ENCODE measurements around the gene PSMD6.

Gene PSMD6

DNA sequence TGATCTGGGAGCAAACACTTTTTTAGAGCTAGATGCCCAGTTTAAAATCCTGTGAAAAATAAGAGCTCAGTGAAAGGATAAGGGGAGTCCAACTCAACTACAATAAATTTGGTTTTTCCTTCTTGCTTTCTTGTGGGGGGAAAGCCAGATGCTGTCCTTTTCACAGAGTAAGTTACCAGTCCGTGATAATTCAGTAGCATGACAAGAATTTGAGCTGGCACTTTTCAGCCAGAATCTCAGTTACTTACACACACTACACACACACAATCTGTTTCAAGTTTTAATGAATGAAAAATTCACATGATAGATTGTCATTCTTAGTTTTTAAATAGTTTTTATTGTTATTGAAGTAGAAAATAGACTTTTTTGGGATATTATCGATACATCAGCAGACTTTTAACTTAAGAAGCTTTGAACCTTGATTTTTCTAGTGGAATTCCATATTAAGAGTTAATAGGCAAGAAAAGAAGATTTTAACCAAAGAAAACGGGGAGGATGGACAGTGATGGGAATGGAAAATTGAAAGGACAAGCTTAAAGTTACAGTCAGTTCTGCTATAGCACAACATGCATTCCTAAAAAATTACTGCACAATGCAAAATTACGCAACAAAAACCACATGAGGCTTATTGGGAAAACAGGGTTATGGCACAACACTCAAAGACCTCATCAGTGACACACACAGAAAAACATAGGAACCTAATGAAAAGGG lies 47.0 kb downstream of the PSMD6 start:
- DNase-seq: no peak

DNA sequence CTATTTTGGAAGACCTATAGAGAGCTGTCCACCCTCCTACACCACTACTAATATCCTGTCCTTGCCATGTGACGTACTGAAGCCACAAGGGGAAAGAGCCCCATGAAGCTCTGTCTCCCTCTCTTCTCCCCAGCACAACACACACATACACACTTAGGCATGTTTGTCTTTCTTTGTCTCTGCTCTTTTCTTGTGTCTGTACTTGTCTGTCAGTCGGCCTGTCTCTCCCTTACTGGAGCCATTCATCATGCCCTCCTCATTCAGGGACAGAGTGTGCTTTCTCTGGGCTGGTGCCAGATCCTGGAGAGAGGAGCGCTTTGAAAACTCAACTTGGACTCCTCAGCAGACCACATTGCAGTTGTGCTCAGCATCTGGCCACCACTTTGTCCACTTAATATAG lies 47.6 kb downstream of the PSMD6 start:
- peak; percentile 67 for DNase-seq

DNA sequence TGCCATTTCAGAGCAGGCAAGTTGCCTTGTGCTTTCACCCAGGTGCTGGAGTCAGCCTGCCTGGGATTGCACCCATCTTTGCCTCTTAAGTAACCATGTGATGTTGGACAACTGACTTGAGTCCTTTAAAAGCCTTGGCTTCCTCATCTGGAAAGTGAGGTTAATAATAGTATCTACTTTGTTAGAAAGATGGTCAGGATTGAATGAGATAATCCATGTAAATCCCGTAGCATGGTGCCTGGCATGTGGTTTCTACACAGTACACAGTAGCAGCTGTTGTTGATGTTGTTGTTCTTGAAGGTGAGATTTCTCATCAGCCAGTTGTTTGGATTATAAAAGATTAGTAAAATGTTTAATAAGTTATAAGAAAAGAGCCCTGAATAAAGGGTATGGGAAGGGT lies 48.8 kb downstream of the PSMD6 start:
- DNase-seq: no peak

DNA sequence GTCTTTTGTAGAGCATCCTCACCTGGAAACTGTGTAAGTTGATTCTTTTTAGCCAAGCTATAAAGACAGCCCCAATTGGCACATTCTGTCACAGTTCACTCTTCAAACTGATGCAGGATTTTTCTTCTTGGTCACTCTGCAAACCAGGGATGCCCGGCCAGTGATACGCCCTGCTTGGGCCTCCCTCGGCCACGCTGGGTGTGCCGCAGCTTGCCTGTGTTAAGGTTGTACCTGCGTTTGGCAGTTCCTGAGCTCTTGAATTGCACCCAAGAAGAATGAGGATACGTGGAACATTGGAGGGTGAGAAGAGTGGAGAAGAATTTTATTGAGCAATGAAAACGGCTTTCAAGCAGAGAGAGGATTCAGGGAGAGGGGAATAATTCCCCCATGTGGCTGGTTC lies 49.9 kb downstream of the PSMD6 start:
- DNase-seq: no peak

DNA sequence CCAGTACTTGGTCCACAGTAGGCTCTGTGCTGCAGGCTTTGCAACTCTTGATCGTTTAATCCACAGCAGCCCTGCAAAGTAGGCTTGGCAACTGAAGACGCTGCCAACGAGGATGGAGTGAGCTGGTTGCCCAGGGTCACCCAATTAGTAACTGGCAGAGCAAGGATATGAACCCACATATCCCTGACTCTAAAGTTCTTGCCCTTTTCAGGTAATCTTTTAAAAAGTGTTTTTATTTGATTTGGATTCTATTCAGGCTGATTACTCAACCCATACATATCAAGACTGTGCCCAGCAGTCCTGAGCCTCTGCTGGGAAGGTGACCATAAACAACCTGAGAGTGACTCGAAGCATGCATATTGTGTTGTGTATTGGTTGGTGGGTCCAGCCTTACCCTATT lies 50.3 kb downstream of the PSMD6 start:
- DNase-seq: no peak

DNA sequence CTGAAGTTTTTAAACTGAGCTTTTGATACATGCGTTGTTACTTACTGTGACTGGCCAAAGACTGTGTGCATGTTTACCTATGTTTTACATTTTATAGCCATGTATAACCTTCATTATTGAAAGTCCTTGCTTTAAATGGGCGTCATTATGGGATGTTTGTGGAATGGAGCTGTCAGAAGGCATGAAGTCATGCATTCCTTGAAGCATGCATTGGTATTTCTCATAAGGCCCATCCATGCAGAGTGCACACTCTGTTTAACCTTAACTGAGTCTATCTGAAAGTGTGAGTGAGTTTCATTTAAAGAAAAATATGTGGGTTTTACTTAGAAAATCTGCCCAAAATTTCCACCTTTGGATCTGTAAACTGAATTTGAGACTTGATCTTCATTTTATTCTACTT lies 51.1 kb downstream of the PSMD6 start:
- no peak for DNase-seq

DNA sequence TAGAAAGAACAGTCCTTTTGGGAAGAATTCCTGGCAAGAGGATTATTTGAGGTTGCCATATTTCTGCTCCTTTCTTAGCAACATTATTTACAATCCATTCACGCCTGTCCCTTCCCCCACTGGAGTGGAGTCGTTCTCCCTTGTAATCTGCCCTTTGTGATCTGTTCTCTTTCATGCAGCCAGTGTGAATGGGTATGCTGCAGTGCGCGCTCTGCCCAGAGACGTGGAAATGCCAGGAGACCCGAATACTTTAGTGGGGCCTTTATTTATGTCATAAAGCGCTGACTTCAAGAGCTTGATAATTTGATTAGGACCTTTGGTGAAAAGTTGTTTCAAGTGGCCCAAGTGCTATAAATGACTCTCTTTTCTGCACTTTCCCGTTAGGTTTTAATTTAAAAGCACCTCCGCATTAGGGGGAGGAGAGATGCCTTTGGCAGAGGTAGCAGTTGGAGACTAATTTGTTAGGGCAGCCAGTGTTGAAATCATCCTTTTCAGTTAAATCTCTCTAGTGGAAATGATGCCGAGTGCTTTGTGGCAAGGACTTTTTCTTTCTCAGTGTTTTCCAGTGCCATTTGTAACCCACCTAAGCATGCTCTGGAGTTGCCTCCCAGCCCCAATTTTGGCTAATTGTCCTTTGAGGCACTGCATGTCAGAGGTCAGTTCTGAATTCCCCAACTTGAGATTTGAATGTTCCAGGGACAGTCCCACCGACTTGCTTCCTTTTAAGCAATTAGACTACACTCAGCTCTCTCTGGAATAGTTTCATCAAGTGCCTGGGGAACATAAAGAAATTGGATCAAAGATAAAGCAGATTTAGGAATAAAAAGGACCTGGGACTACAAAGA lies 52.4 kb downstream of the PSMD6 start:
- no peak for DNase-seq

DNA sequence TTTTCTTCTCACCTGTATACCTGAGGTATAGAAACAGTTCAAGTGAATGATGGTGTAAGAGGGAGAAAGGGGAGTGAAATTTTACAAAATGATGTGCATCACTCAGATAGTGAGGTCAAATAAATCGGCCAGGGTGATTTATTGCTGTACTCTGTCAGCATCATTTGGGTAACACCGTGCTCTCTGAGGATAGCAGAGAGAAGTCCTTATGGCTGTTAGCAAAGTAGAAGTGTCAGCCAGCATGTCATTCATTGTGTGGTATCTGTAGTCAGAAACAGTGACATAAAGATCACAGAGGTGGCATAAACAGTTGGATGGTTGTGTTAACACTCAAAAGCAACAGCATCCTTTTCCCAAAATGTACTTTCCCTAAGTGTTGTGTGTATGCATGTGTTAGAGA lies 53.4 kb downstream of the PSMD6 start:
- DNase-seq: no peak

DNA sequence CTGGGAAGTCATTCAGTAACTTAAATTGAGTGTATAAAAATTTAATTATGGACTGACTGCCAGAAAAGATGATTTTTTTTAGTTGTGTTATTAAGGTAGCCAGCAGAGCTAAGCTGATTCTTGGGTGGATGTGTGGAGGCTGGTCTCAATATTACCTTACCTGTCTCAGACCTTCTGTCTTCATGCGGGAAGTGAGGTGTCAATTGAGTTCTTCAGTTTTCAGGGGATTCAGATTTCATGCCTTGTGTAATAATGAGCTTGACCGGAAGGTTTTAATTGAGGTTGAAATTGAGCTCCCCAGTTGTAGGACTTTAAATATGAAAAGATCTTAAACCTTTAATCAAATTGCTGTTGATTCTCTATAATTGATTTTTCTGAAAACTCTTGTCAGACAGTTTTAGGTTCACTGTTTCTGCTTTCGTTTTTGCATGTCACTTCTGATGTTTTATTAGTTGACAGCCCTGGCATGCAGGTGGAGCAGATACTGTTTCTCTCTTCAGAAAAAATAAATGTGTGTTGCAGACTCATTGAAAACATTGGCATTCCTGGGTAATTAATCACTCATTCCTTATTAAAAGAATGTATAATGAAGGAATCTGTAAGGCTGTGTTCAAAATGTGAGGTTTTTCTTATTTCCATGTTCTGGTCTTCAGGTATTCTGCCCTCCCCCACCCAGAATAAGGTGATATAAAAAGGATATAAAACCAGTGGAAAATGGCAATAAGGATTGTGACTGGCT lies 54.5 kb downstream of the PSMD6 start:
- DNase-seq: peak; percentile 20

DNA sequence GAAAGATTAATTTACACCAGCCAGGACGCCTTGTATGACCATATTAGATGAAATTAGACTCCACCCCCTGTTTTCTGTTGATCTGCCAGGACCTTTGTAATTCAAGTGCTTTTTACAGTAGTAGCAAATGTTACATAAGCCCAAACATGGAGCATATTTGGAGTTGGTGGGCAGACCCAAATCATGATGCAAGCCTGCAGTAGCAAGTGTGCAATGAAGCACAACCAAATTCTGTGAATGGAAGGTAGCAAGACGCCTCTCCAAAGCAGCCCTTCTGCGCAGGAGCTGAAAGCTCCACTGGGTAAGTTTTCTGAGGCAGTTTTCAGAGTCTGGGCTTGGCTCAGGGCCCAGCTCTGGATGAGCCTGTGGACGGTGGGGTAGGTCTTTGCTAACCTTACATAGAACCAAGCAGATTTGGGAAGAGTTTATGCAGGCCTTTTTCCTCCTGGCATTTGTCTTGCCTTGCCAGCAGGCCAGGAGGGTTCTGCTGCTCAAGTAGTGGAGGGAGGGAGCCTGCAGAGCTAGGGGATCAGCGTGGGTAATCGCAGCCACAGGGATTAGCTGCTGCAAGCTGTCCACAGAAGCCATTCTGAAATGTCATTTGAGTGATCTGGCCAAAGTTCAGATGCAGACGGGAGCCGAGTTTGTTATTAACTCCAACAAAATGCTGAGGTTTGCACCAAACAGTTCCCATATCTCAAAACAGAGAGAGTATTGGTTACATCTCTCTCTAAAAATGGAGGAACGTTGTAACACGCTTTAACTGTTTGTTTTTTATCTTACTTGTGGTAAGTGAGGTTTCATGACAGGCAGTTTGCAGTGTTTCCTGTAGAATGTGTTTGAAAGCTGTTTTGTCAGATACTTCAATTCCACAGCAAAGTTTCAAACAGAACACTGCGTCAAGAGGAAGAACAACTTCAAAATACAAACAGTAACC lies 55.4 kb downstream of the PSMD6 start:
- peak; percentile 17 for DNase-seq

DNA sequence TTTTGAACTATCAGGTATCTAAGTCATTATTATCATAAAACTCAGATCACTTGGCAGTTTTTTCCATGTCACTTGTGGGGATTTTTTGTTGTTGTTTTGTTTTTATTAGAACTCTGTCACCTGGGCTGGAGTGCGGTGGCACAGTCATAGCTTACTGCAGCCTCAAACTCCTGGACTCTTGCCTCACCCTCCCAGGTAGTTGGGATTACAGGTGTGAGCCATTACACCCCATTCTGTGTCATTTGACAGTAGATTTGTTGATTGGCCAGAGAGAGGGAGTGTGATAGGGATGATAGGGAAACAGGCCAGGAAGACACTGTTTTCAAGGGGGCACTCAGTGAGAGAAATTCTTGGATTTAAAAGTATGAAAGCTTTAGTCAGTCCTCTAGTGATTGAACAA lies 56.4 kb downstream of the PSMD6 start:
- DNase-seq: no peak

DNA sequence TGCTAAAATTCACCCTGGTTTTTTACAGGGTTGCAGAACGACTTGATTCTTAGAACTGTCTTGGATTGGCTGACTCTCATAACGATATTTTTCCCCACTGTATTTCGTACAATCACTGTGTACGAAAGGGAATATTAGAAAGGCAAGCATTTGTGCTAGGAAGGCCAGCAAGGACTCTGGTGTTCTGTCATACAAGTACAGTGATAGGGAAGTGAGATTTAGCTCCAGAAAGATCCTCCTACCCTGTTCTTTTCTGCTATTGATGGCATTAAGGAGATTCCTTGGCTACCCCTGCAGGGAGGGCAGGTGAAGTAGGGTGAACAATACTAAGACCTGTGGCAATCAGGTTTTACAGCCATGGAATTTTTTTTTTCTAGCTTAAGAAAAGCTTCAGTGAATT lies 57.3 kb downstream of the PSMD6 start:
- no peak for DNase-seq

DNA sequence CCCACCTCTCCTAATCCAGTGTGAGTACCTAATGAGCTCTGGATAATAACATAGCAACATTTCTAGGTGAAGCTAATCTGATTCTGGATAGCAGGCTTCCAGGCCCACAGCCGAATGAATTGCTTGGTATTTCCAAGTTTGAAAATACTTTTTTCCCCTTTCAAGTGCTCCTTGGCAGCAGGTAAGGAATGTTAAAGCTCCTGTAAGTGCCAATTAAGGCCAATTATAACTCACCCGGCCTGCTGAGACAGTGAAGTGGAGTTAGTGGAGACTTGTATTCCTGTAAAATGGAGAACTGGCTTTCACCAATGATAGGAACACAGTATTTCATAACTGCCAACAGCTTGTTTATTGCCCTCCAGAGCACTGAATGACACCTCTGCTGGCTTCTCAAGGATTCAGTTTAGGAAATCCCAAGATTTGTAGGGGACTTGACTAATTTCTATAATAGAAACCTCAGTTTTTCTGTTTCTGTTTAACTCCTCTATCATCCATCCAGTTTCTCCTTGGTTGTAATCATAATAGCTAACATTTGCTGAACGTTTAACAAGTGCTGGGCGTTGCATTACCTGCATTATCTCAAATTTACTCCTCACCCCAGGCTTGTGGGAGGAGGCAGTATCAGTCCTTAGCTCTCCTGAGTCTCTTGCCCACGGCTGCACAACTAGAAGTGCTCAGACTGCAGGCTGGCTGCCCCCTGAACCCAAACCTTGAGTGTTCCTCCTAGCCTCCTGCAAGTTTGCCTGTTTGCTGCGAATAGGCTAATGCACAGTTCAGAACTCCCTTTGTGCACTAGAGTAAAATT lies 58.4 kb downstream of the PSMD6 start:
- DNase-seq: peak; percentile 73

DNA sequence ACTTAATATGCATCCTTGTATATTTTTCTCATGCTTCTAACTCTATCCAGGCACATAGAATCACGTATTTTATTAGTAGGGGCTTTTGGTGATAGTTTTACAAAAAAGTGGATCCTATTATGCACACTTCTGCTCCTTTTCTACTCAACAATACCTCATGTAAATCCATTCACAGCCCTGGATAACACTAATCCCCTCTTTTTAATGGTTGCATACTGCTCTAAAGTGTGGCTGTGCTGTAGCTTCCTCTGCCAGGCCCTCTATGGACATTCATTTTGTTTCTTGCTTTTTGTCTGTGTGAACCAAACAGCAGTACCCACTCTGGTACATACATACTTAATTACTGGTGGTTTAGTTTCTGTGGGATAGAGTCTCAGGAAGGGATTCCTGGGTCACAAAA lies 59.8 kb downstream of the PSMD6 start:
- DNase-seq: peak; percentile 6

DNA sequence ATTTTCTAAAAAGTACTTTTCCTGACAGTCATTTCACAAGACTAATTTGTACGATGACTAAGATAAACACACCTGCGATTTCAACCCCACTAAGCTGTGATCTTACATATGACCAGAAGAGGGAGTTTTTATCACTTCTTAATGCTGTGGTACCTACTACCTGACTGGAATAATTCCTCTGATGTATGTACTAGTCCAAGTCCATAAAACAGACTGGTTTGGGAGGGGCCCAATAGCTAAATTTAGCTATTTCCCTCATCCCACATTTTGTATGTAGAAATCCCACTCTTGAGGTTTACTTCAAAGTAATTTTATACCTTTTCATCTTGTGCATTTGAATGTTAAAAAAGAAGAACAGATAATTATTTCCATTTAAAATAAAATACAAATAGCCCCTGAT lies 61.4 kb downstream of the PSMD6 start:
- peak; percentile 69 for DNase-seq

Measured in NCI-H69 (cell line).